ENCODE measurements around the gene CD2BP2.
"Not testable (repeated sequence)": the region's sequence is repeated elsewhere in the genome, so short reads cannot be mapped to it uniquely, and the experiment has no call there.

The CD2BP2 gene

GRCh38 chr16:30310937-30311336 is 44.2 kb downstream of the CD2BP2 start:
- DNase-seq (ENCODE audit: low read depth); H3K4me3 ChIP-seq (ENCODE audit: low read length): not testable (repeated sequence)

- H3K4me3 ChIP-seq (ENCODE audit: low read length); DNase-seq (ENCODE audit: low read depth): not testable (repeated sequence)
Measured at GRCh38 chr16:30309255-30309654, 45.9 kb downstream of the CD2BP2 start.

Data from AG10803 (cell line).